Adrenal gland (tissue), 5 donors: ENCODE data around the gene ASB13.

Experiments
- CTCF ChIP-seq, 6 experiments: fragments of 450-650 bp in 4 of 6; fragments of 200-600 bp in 2 of 6; sonication (generic) in 1 of 6; IDR thresholded peaks; 1 replicate in 5 of 6; 2 replicates in 1 of 6; pipeline versions ENCODE4 v1.5.1 to v1.8.0; 2016 to 2021; ENCODE audit warnings: antibody characterized with exemption in 6 of 6, mild to moderate bottlenecking in 2 of 6, moderate library complexity in 1 of 6
- POLR2A ChIP-seq, 2 donors: fragments of 450-650 bp; IDR thresholded peaks; one replicate each; pipeline ENCODE4 v1.6.1; 2017; ENCODE audit warnings: antibody characterized with exemption in 2 of 2, mild to moderate bottlenecking in 2 of 2, moderate library complexity in 1 of 2
- donor health status: DM: no; HTN: no; CAD: no.

GRCh38 chr10:5654218-5654755 is 12.1 kb downstream of the ASB13 start:
- no peak for TF ChIP-seq POLR2A (IDR thresholded peaks at IDR 0.05)
- no peak for TF ChIP-seq CTCF (IDR thresholded peaks at IDR 0.05)
